Fibroblast of lung (primary cell): ENCODE results near the gene TMEM40. TPM values are rescaled to one million over a fixed set of nuclear protein-coding genes. Genes with fewer than 3 reads are reported as not detected.

Experiments
- DNase-seq, 2 donors: peaks; one replicate each; pipeline versions ENCODE4 v3.0.0 to v3.0.0-alpha.2; 2010; ENCODE audit warnings: low read depth in 2 of 2
- H2AFZ ChIP-seq: 2 replicates; pipeline ENCODE4 v1.5.1; 2012; ENCODE audit warnings: low read length, control low read depth, inconsistent platforms
- H3K27ac ChIP-seq: 2 replicates; pipeline ENCODE4 v1.5.1; 2011; ENCODE audit warnings: low read length, control low read depth; ENCODE audit not compliant: insufficient read depth
- H3K27me3 ChIP-seq: 2 replicates; pipeline ENCODE4 v1.5.1; 2011; ENCODE audit warnings: mild to moderate bottlenecking, low read length; ENCODE audit not compliant: control insufficient read depth, insufficient read depth
- H3K36me3 ChIP-seq: 2 replicates; pipeline ENCODE4 v1.5.1; 2011; ENCODE audit warnings: low read length; ENCODE audit not compliant: control insufficient read depth, insufficient read depth
- H3K4me1 ChIP-seq: 2 replicates; pipeline ENCODE4 v1.5.1; 2011; ENCODE audit warnings: low read length; ENCODE audit not compliant: control insufficient read depth, insufficient read depth; ENCODE audit errors: extremely low read depth
- H3K4me2 ChIP-seq: 2 replicates; pipeline ENCODE4 v1.5.1; 2011; ENCODE audit warnings: low read length, control low read depth; ENCODE audit not compliant: insufficient read depth; ENCODE audit errors: extremely low read depth
- H3K4me3 ChIP-seq, 4 experiments: fragments of 200-600 bp in 1 of 4; sonication (generic) in 1 of 4; replicated peaks in 1 of 4; 2 replicates each; pipeline ENCODE4 v1.5.1; 2011 to 2016; ENCODE audit warnings: low read length in 4 of 4, low read depth in 3 of 4, mild to moderate bottlenecking in 3 of 4, control low read depth in 2 of 4, inconsistent platforms in 1 of 4, mixed read lengths in 1 of 4; ENCODE audit not compliant: insufficient read depth in 1 of 4; ENCODE audit errors: control extremely low read depth in 1 of 4
- H3K79me2 ChIP-seq: 2 replicates; pipeline ENCODE4 v1.5.1; 2012; ENCODE audit warnings: mild to moderate bottlenecking, low read length, inconsistent platforms; ENCODE audit not compliant: control insufficient read depth, insufficient read depth
- H3K9ac ChIP-seq: 2 replicates; pipeline ENCODE4 v1.5.1; 2011; ENCODE audit warnings: mild to moderate bottlenecking, low read length, control low read depth; ENCODE audit not compliant: insufficient read depth
- H3K9me3 ChIP-seq: 2 replicates; pipeline ENCODE4 v1.5.1; 2012; ENCODE audit warnings: low read depth, low read length; ENCODE audit not compliant: control insufficient read depth, insufficient read depth
- H4K20me1 ChIP-seq: 2 replicates; pipeline ENCODE4 v1.5.1; 2011; ENCODE audit warnings: low read length; ENCODE audit not compliant: control insufficient read depth, insufficient read depth; ENCODE audit errors: extremely low read depth
- CTCF ChIP-seq, 2 donors: IDR thresholded peaks in 1 of 2; conservative IDR thresholded peaks in 1 of 2; 1 replicate in 1 of 2; 2 replicates in 1 of 2; pipeline ENCODE4 v1.5.1; 2011 to 2012; ENCODE audit warnings: low read length in 2 of 2, control low read depth in 1 of 2, inconsistent platforms in 1 of 2, low read depth in 1 of 2, mild to moderate bottlenecking in 1 of 2
- EZH2 ChIP-seq: IDR thresholded peaks from 2 replicates; pipeline ENCODE4 v1.5.1; 2012; ENCODE audit warnings: low read length, control low read depth, mild to moderate bottlenecking; ENCODE audit errors: missing control alignments
- polyA plus RNA-seq, 2 donors: library from polyadenylated mRNA; depleted of rRNA in 1 of 2; stranded (reverse) in 1 of 2; unstranded in 1 of 2; fragments of >200 nt; gene quantifications; 2 replicates each; pipeline ENCODE4 v1.2.1, GENCODE V29; 2011 to 2012; ENCODE audit warnings: missing spikeins in 1 of 2
- total RNA-seq: library from RNA; depleted of rRNA; stranded (reverse); fragments of >200 nt; gene quantifications from 2 replicates; pipeline ENCODE4 v1.2.1, GENCODE V29; 2014

Gene TMEM40
- total and polyA plus RNA-seq, 2 donors (not counting 1 experiment from before 2014, with no cell fraction given) = under 0.01 to 0.33 TPM

- H3K4me2 ChIP-seq = no peak overlapping the region
- no peak overlapping the region for H3K4me3 ChIP-seq
- no peak for DNase-seq
- no peaks in the 10 kb centered on the region for H3K36me3 ChIP-seq
- H3K27ac ChIP-seq = no peak overlapping the region
- no peaks in the 10 kb centered on the region for H3K27me3 ChIP-seq
- no peaks in the 10 kb centered on the region for H3K9me3 ChIP-seq
- no peak overlapping the region for H3K9ac ChIP-seq
- no peak overlapping the region for H2AFZ ChIP-seq
- H3K4me1 ChIP-seq = no peaks in the 10 kb centered on the region
- H3K79me2 ChIP-seq = no peaks in the 10 kb centered on the region
- no peaks in the 10 kb centered on the region for H4K20me1 ChIP-seq
- TF ChIP-seq CTCF (conservative IDR thresholded peaks at IDR 0.05 in 1 of 2, IDR thresholded peaks at IDR 0.05 in 1 of 2; ENCODE audit: low read depth in 1 of 2, low read length in 2 of 2) (no peak), EZH2 (no peak)
Observed at GRCh38 chr3:12768579-12769527, 9.8 kb upstream of the TMEM40 start.

DNA sequence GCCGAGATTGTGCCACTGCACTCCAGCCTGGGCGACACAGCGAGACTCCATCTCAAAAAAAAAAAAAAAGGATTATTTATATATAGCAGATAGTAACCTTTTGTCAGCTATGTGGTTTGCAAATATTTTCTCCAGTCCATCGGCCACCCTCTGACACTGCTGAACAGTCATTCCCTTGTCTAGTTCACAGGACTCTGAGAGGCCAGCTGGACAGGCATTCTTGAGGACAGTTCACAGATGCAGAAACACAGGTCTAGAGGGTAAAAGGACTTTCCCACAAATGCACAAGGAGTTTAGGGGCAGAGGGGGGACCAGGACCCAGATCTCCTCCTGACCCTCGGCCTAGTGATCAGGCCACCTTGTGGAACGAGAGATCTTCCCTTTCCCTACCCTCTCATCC lies 7.5 kb upstream of the TMEM40 start:
- Histone ChIP-seq H3K27ac (no peak overlapping the region), H3K4me1 (peaks cover 6% of the 10 kb centered on the region), H3K4me2 (no peak overlapping the region), H3K9ac (no peak overlapping the region), H3K9me3 (no peaks in the 10 kb centered on the region), H3K4me3 (no peak overlapping the region), H3K79me2 (no peaks in the 10 kb centered on the region), H3K27me3 (no peaks in the 10 kb centered on the region), H2AFZ (no peak overlapping the region), H4K20me1 (no peaks in the 10 kb centered on the region), H3K36me3 (no peaks in the 10 kb centered on the region)
- no peak for DNase-seq
- no peak for TF ChIP-seq EZH2
- TF ChIP-seq CTCF (conservative IDR thresholded peaks at IDR 0.05 in 1 of 2, IDR thresholded peaks at IDR 0.05 in 1 of 2; ENCODE audit: low read depth in 1 of 2, low read length in 2 of 2) = no peak

- Histone ChIP-seq H3K4me1 (peaks cover 6% of the 10 kb centered on the region), H3K4me3 (no peak overlapping the region), H3K27ac (no peak overlapping the region), H3K79me2 (no peaks in the 10 kb centered on the region), H3K9me3 (no peaks in the 10 kb centered on the region), H3K9ac (no peak overlapping the region), H3K4me2 (no peak overlapping the region), H2AFZ (no peak overlapping the region), H3K36me3 (no peaks in the 10 kb centered on the region), H3K27me3 (no peaks in the 10 kb centered on the region), H4K20me1 (no peaks in the 10 kb centered on the region)
- no peak for DNase-seq
- TF ChIP-seq EZH2 = no peak
- TF ChIP-seq CTCF (conservative IDR thresholded peaks at IDR 0.05 in 1 of 2, IDR thresholded peaks at IDR 0.05 in 1 of 2; ENCODE audit: low read depth in 1 of 2, low read length in 2 of 2) = no peak
Observed at GRCh38 chr3:12764171-12764776, 5.2 kb upstream of the TMEM40 start.
